Upper lobe of left lung (tissue), 6 donors: ENCODE results near the gene ERCC8. TPM values are rescaled to one million over a fixed set of nuclear protein-coding genes. Genes with fewer than 3 reads are reported as not detected.

Experiments
- ATAC-seq, 2 donors: fragments of 200-7000 bp; cut with Tn5 transposase; one replicate each; pipeline ENCODE4 v1.9.1; 2022; ENCODE audit warnings: mild to moderate bottlenecking in 2 of 2, moderate library complexity in 2 of 2; ENCODE audit not compliant: low FRiP score in 2 of 2
- DNase-seq, 2 donors: peaks; one replicate each; pipeline ENCODE4 v3.0.0-alpha.2; 2019 to 2020
- H3K27ac ChIP-seq, 4 donors: fragments of 200-600 bp; sonication (generic); one replicate each; pipeline ENCODE4 v1.5.1; 2016 to 2019
- H3K27me3 ChIP-seq, 4 donors: fragments of 200-600 bp; sonication (generic); one replicate each; pipeline ENCODE4 v1.5.1; 2017 to 2019
- H3K36me3 ChIP-seq, 4 donors: fragments of 200-600 bp; sonication (generic); one replicate each; pipeline ENCODE4 v1.5.1; 2016 to 2019
- H3K4me1 ChIP-seq, 4 donors: fragments of 200-600 bp; sonication (generic); one replicate each; pipeline ENCODE4 v1.5.1; 2018 to 2019
- H3K4me3 ChIP-seq, 4 donors: fragments of 200-600 bp; sonication (generic); one replicate each; pipeline ENCODE4 v1.5.1; 2017 to 2019; ENCODE audit warnings: mild to moderate bottlenecking in 2 of 4, moderate library complexity in 1 of 4
- H3K9me3 ChIP-seq, 4 donors: fragments of 200-600 bp; sonication (generic); one replicate each; pipeline ENCODE4 v1.5.1; 2018 to 2019
- EP300 ChIP-seq, 4 donors: sonication (generic); formaldehyde crosslinking; IDR thresholded peaks; one replicate each; pipeline ENCODE4 v1.5.1; 2017; ENCODE audit warnings: antibody characterized with exemption in 4 of 4, control low read depth in 2 of 4
- POLR2A ChIP-seq, 4 donors: fragments of 450-650 bp; IDR thresholded peaks; one replicate each; pipeline ENCODE4 v1.5.1; 2016 to 2017; ENCODE audit warnings: antibody characterized with exemption in 4 of 4, mild to moderate bottlenecking in 2 of 4
- POLR2AphosphoS5 ChIP-seq, 2 donors: sonication (generic); formaldehyde crosslinking; IDR thresholded peaks; one replicate each; pipeline ENCODE4 v1.5.1; 2017; ENCODE audit warnings: antibody characterized with exemption in 2 of 2
- WGBS, 2 donors: methylation state at CpG; one replicate each; pipeline ENCODE4 v1.1.5; 2017 to 2018; 5-methylcytosine and 5-hydroxymethylcytosine counted together
- total RNA-seq, 6 donors: library from RNA; depleted of rRNA in 4 of 6; stranded (reverse); fragments of >200 nt in 4 of 6; gene quantifications; one replicate each; pipeline versions ENCODE4 v1.1.0 to v1.2.1, GENCODE V29; 2016 to 2021
- TF ChIP-seq, protein P1 (sequence below), 6 experiments: fragments of 450-650 bp in 4 of 6; fragments of 200-600 bp in 2 of 6; sonication (generic) in 2 of 6; IDR thresholded peaks; one replicate each; pipeline ENCODE4 v1.5.1; 2016 to 2019; ENCODE audit warnings: antibody characterized with exemption in 6 of 6
- donor health status: DM: no; HTN: no; CAD: no; lungs with moderate emphysema.
- donor health status: DM: no; HTN: yes; CAD: no; lungs with severe emphysema.

ERCC8 gene
- total RNA-seq, 6 donors from 2014 or later = 5.8 to 17.2 (median 11.2) TPM

DNA sequence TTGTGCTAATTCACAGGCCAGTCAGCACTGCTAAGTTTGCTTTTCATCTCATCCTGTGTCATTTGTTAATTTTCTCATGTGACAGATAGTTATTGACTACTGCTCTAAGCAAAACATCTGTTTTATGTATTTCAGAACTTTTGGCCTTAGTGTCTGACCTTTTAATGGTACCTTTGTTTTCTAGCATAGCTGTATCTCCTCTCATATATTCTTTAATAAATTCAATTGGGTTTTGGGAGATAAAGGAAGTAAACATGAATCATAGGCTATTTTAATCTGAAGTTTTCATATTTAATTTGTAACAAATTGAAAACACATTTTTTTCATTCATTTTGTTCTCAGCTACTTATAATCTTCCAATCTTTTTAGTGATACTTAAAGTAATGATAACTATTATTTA, 13.2 kb upstream of the ERCC8 start:
- Histone ChIP-seq H3K27ac (no peak overlapping the region), H3K27me3 (no peaks in the 10 kb centered on the region), H3K9me3 (no peaks in the 10 kb centered on the region), H3K36me3 (no peaks in the 10 kb centered on the region), H3K4me3 (no peak overlapping the region), H3K4me1 (no peaks in the 10 kb centered on the region)
- DNase-seq (no peak), ATAC-seq (no peak)
- TF ChIP-seq EP300 (IDR thresholded peaks at IDR 0.05) = no peak
- no peak for TF ChIP-seq POLR2A (IDR thresholded peaks at IDR 0.05)
- TF ChIP-seq, protein P1, sequence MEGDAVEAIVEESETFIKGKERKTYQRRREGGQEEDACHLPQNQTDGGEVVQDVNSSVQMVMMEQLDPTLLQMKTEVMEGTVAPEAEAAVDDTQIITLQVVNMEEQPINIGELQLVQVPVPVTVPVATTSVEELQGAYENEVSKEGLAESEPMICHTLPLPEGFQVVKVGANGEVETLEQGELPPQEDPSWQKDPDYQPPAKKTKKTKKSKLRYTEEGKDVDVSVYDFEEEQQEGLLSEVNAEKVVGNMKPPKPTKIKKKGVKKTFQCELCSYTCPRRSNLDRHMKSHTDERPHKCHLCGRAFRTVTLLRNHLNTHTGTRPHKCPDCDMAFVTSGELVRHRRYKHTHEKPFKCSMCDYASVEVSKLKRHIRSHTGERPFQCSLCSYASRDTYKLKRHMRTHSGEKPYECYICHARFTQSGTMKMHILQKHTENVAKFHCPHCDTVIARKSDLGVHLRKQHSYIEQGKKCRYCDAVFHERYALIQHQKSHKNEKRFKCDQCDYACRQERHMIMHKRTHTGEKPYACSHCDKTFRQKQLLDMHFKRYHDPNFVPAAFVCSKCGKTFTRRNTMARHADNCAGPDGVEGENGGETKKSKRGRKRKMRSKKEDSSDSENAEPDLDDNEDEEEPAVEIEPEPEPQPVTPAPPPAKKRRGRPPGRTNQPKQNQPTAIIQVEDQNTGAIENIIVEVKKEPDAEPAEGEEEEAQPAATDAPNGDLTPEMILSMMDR (IDR thresholded peaks at IDR 0.05) = no peak
- TF ChIP-seq POLR2AphosphoS5 (IDR thresholded peaks at IDR 0.05) = no peak

DNA sequence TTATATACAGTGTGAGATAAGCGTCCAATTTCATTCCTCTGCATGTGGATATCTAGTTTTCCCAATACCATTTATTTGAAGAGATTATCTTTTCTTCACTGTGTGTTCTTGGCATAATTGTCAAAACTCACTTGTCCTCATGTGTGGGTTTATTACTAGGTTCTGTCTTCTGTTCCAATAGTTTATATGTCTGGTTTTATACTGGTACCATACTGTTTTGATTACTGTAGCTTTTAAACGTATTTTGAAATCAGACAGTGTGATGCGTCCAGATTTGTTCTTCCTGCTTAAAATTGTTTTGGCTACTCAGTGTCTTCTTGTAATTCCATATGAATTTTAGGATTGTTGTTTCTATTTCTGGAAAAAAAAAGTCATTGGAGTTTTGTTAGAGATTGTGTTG, 10.4 kb upstream of the ERCC8 start:
- no peaks in the 10 kb centered on the region for H3K27me3 ChIP-seq
- ATAC-seq = no peak

DNA sequence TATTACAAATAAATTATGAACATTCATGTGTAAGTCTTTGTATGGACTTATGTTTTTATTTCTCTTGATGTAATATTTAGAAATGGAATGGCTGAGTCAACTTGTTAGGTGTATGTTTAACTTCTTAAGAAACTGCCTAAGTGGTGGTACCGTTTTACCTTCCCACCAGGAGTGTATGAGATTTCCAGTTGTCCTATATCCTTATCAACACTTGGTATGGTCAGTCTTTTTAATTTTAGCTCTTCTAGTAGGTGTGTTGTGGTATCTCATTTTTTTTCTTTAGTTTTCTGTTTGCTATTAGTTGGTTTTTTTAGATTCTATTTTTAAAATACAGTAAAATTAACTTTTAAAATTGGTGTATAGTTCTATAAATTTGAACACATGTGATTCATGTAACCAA, 3.9 kb upstream of the ERCC8 start:
- no peak for TF ChIP-seq POLR2A (IDR thresholded peaks at IDR 0.05)
- TF ChIP-seq, protein P1 (IDR thresholded peaks at IDR 0.05) = no peak
- TF ChIP-seq EP300 (IDR thresholded peaks at IDR 0.05) = no peak
- TF ChIP-seq POLR2AphosphoS5 (IDR thresholded peaks at IDR 0.05) = no peak
- DNase-seq = no peak
- H3K27me3 ChIP-seq = no peaks in the 10 kb centered on the region
- peaks cover 13 to 18% (median 16%) of the 10 kb centered on the region in 4 donors for H3K4me1 ChIP-seq
- no peak overlapping the region for H3K27ac ChIP-seq
- 90 to 94% methylated on average over 1 of the region's 1 CpG for WGBS, 2 donors
- no peaks in the 10 kb centered on the region for H3K9me3 ChIP-seq
- H3K36me3 ChIP-seq = no peaks in the 10 kb centered on the region
- no peak for ATAC-seq
- no peak overlapping the region for H3K4me3 ChIP-seq

More for the DNA sequence above, 10.4 kb upstream of the ERCC8 start:
- H3K36me3 ChIP-seq = no peaks in the 10 kb centered on the region
- 93 to 97% methylated on average over 3 of the region's 3 CpGs for WGBS, 2 donors
- no peaks in the 10 kb centered on the region for H3K9me3 ChIP-seq
- no peak overlapping the region for H3K4me3 ChIP-seq
- TF ChIP-seq, protein P1 (IDR thresholded peaks at IDR 0.05) = no peak
- no peak for TF ChIP-seq EP300 (IDR thresholded peaks at IDR 0.05)
- TF ChIP-seq POLR2AphosphoS5 (IDR thresholded peaks at IDR 0.05) = no peak
- TF ChIP-seq POLR2A (IDR thresholded peaks at IDR 0.05) = no peak
- no peak for DNase-seq
- H3K27ac ChIP-seq = no peak overlapping the region
- H3K4me1 ChIP-seq = no peaks in the 10 kb centered on the region

- DNase-seq (peak; percentile 26 to 74), ATAC-seq (peak; percentile 59 to 66)
- Histone ChIP-seq H3K4me1 (peaks cover 14 to 23% (median 18%) of the 10 kb centered on the region in 4 donors), H3K9me3 (no peaks in the 10 kb centered on the region), H3K27ac (peak overlapping the region; percentile 80 to 88 (median 84)), H3K36me3 (no peaks in the 10 kb centered on the region), H3K4me3 (peak overlapping the region; percentile 74 to 80 (median 76)), H3K27me3 (no peaks in the 10 kb centered on the region)
- TF ChIP-seq, protein P1 (IDR thresholded peaks at IDR 0.05) = no peak
- no peak for TF ChIP-seq EP300 (IDR thresholded peaks at IDR 0.05)
- no peak for TF ChIP-seq POLR2AphosphoS5 (IDR thresholded peaks at IDR 0.05)
- no peak for TF ChIP-seq POLR2A (IDR thresholded peaks at IDR 0.05)
- WGBS, 2 donors = 2 to 7% methylated on average over 11 to 18 of the region's 18 CpGs
Observed at GRCh38 chr5:60945813-60946187, 930 bp upstream of the ERCC8 start.

DNA sequence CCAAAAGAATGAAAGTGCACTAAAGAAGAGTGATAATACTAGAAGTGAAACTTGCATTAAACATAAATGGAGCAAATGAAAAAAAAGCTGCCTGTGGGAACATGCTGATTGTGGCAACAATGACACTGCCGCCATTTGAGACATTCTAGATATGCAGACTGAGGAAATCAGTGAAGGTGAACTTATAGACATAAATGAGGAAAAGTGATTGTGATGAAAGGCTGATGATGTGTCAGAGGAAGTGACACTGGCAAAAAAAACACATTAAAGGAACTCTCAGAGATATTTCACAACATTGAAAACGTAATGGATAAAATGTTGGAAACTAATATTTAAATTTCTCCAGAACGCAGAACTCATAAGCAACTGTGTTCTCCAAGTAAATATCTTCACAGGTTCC, 1.2 kb downstream of the ERCC8 start:
- DNase-seq = no peak
- H3K4me3 ChIP-seq = peak overlapping the region in 1 of 4 donors; percentile 74

More for the DNA sequence above, 1.2 kb downstream of the ERCC8 start:
- no peak for TF ChIP-seq EP300 (IDR thresholded peaks at IDR 0.05)
- TF ChIP-seq POLR2AphosphoS5 (IDR thresholded peaks at IDR 0.05) = no peak
- TF ChIP-seq, protein P1 (IDR thresholded peaks at IDR 0.05) = no peak
- TF ChIP-seq POLR2A (IDR thresholded peaks at IDR 0.05) = no peak
- no peak for ATAC-seq
- Histone ChIP-seq H3K36me3 (no peaks in the 10 kb centered on the region), H3K27ac (no peak overlapping the region), H3K4me1 (peaks cover 14 to 23% (median 18%) of the 10 kb centered on the region in 4 donors), H3K9me3 (no peaks in the 10 kb centered on the region), H3K27me3 (no peaks in the 10 kb centered on the region)
- WGBS, 2 donors = 48 to 55% methylated on average over 3 of the region's 3 CpGs
